Progenitor cell of endocrine pancreas (in vitro differentiated cells): ENCODE measurements around the gene CGNL1. TPM values are rescaled to one million over a fixed set of nuclear protein-coding genes. Genes with fewer than 3 reads are reported as not detected.

Experiments
- DNase-seq: peaks from one replicate; pipeline ENCODE4 v3.0.0; 2021; ENCODE audit warnings: low spot score; ENCODE audit not compliant: unreplicated experiment
- H3K27ac Mint-ChIP-seq: 2 replicates; pipeline ENCODE4 v1.8.0; 2021; ENCODE audit warnings: mild to moderate bottlenecking, moderate library complexity, mixed read lengths
- H3K27me3 Mint-ChIP-seq: 2 replicates; pipeline ENCODE4 v1.8.0; 2021; ENCODE audit warnings: mixed read lengths
- H3K36me3 Mint-ChIP-seq: 2 replicates; pipeline ENCODE4 v1.8.0; 2022; ENCODE audit warnings: mixed read lengths; ENCODE audit not compliant: insufficient read depth
- H3K4me1 Mint-ChIP-seq: 2 replicates; pipeline ENCODE4 v1.8.0; 2021; ENCODE audit warnings: low read depth, mixed read lengths
- H3K4me3 Mint-ChIP-seq: 2 replicates; pipeline ENCODE4 v1.8.0; 2021; ENCODE audit warnings: low read depth, mild to moderate bottlenecking, moderate library complexity, mixed read lengths
- H3K9me3 Mint-ChIP-seq: 2 replicates; pipeline ENCODE4 v1.8.0; 2021; ENCODE audit warnings: low read depth, mixed read lengths
- CTCF ChIP-seq: fragments of 200-600 bp; sonication (generic); IDR thresholded peaks from one replicate; pipeline ENCODE4 v1.5.0; 2021; ENCODE audit warnings: antibody characterized with exemption, mild to moderate bottlenecking; ENCODE audit not compliant: unreplicated experiment
- total RNA-seq: library from RNA; stranded (reverse); gene quantifications from 2 replicates; pipeline ENCODE4 v1.2.1, GENCODE V29; 2021

Gene CGNL1
- total RNA-seq, 1 donor from 2014 or later: 41.9 TPM

GRCh38 chr15:57540211-57540610 is 163.9 kb downstream of the CGNL1 start:
- no peaks in the 10 kb centered on the region for H3K27me3 Mint-ChIP-seq
- H3K36me3 Mint-ChIP-seq: peaks cover 32% of the 10 kb centered on the region
- H3K9me3 Mint-ChIP-seq: no peaks in the 10 kb centered on the region
- H3K4me3 Mint-ChIP-seq: no peak overlapping the region
- no peak overlapping the region for H3K27ac Mint-ChIP-seq
- peaks cover 11% of the 10 kb centered on the region for H3K4me1 Mint-ChIP-seq
- TF ChIP-seq CTCF: no peak
- DNase-seq: no peak

DNA sequence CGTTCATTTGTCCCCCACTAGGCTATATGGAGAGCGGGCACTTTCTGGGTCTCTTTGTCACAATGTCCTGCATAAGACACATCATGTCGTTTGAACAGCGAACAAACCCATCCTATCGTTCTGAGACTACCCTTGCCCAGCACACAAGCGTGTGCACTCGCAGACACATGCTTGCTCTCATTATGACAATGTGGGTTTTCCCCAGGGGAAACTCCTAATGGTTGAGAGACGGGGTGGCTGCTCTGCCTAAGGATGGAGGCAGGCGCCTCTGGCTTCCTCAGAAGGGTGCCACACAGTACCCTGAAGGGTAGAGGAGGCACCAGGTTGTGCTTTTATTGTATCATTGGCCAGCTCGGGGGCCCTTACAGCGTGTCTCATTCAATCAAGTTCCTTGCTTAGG is 164.4 kb downstream of the CGNL1 start:
- H3K27ac Mint-ChIP-seq: no peak overlapping the region
- H3K36me3 Mint-ChIP-seq: peaks cover 27% of the 10 kb centered on the region
- no peaks in the 10 kb centered on the region for H3K27me3 Mint-ChIP-seq
- no peak for TF ChIP-seq CTCF
- H3K4me3 Mint-ChIP-seq: no peak overlapping the region
- no peaks in the 10 kb centered on the region for H3K9me3 Mint-ChIP-seq
- no peak for DNase-seq
- H3K4me1 Mint-ChIP-seq: peaks cover 11% of the 10 kb centered on the region

- peaks cover 25% of the 10 kb centered on the region for H3K36me3 Mint-ChIP-seq
- DNase-seq: no peak
- no peak overlapping the region for H3K4me3 Mint-ChIP-seq
- peaks cover 11% of the 10 kb centered on the region for H3K4me1 Mint-ChIP-seq
- TF ChIP-seq CTCF: no peak
- no peaks in the 10 kb centered on the region for H3K27me3 Mint-ChIP-seq
- H3K27ac Mint-ChIP-seq: no peak overlapping the region
- no peaks in the 10 kb centered on the region for H3K9me3 Mint-ChIP-seq
These were observed 165.0 kb downstream of the CGNL1 start for GRCh38 chr15:57541271-57541670.

- peak; percentile 83 for TF ChIP-seq CTCF
- no peaks in the 10 kb centered on the region for H3K9me3 Mint-ChIP-seq
- DNase-seq: peak; percentile 47
- peak overlapping the region; percentile 59 for H3K27ac Mint-ChIP-seq
- H3K36me3 Mint-ChIP-seq: peaks cover 29% of the 10 kb centered on the region
- H3K4me3 Mint-ChIP-seq: no peak overlapping the region
- peaks cover 11% of the 10 kb centered on the region for H3K4me1 Mint-ChIP-seq
- no peaks in the 10 kb centered on the region for H3K27me3 Mint-ChIP-seq
These were observed 165.7 kb downstream of the CGNL1 start for GRCh38 chr15:57541805-57542504.

DNA sequence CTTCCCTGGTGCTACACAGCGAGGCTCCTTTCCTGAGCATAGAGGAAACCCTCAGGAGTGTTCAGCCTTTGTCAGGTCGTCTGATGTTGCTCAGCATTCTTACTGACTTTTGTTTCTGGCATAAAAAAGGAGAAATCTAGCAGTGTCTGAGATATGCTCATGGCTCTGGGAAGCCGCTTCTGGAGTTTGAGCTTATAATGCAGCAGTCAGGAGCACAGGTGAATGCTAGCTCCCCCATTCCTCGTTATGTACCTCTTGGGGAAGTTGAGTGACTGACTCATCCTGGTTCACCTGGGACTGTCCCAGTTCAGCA is 166.2 kb downstream of the CGNL1 start:
- Mint-ChIP-seq H3K36me3 (peaks cover 29% of the 10 kb centered on the region), H3K4me1 (peaks cover 7% of the 10 kb centered on the region), H3K27ac (no peak overlapping the region), H3K4me3 (no peak overlapping the region), H3K9me3 (no peaks in the 10 kb centered on the region), H3K27me3 (no peaks in the 10 kb centered on the region)
- TF ChIP-seq CTCF: peak; percentile 5
- DNase-seq: no peak
